KMS-11 (cell line): ENCODE measurements around the gene GALNT2.

ENCODE experiments used
- H2AFZ ChIP-seq: fragments of 200-600 bp; sonication (generic); 2 replicates; pipeline ENCODE4 v1.6.1; 2016; ENCODE audit warnings: antibody characterized with exemption, mixed run types, low read depth
- H3K27ac ChIP-seq: fragments of 200-600 bp; sonication (generic); 2 replicates; pipeline ENCODE4 v1.6.1; 2016; ENCODE audit warnings: mild to moderate bottlenecking, mixed run types
- H3K27me3 ChIP-seq: fragments of 200-600 bp; sonication (generic); 2 replicates; pipeline ENCODE4 v1.6.1; 2017; ENCODE audit warnings: mild to moderate bottlenecking, low read depth, mixed run types, moderate library complexity; ENCODE audit not compliant: insufficient read depth
- H3K36me3 ChIP-seq: fragments of 200-600 bp; sonication (generic); 2 replicates; pipeline ENCODE4 v1.6.1; 2017; ENCODE audit warnings: mild to moderate bottlenecking, mixed run types; ENCODE audit not compliant: insufficient read depth
- H3K4me1 ChIP-seq: fragments of 200-600 bp; sonication (generic); 2 replicates; pipeline ENCODE4 v1.6.1; 2016; ENCODE audit warnings: mild to moderate bottlenecking, low read depth, mixed run types; ENCODE audit not compliant: poor library complexity, severe bottlenecking
- H3K4me2 ChIP-seq: fragments of 200-600 bp; sonication (generic); 2 replicates; pipeline ENCODE4 v1.7.0; 2016; ENCODE audit warnings: mild to moderate bottlenecking, mixed run types
- H3K4me3 ChIP-seq: fragments of 200-600 bp; sonication (generic); IDR thresholded peaks from 2 replicates; pipeline ENCODE4 v1.6.1; 2017; ENCODE audit warnings: low read depth, low read length, mixed read lengths; ENCODE audit not compliant: insufficient read depth
- H3K79me2 ChIP-seq: fragments of 200-600 bp; sonication (generic); 2 replicates; pipeline ENCODE4 v1.6.1; 2016; ENCODE audit warnings: low read depth, mixed run types; ENCODE audit not compliant: insufficient read depth
- H3K9ac ChIP-seq: fragments of 200-600 bp; sonication (generic); 2 replicates; pipeline ENCODE4 v1.6.1; 2016; ENCODE audit warnings: mild to moderate bottlenecking, mixed run types
- H4K20me1 ChIP-seq: fragments of 200-600 bp; sonication (generic); 2 replicates; pipeline ENCODE4 v1.6.1; 2016; ENCODE audit warnings: mild to moderate bottlenecking, mixed run types; ENCODE audit not compliant: insufficient read depth
- CTCF ChIP-seq: fragments of 200-600 bp; sonication (generic); conservative IDR thresholded peaks from 2 replicates; pipeline ENCODE4 v1.6.1; 2017; ENCODE audit warnings: low read depth, mild to moderate bottlenecking, antibody characterized with exemption, low read length, moderate library complexity, mixed read lengths

The GALNT2 gene

GRCh38 chr1:230152999-230153398 lies 86.0 kb downstream of the GALNT2 start:
- Histone ChIP-seq H4K20me1 (peaks cover 8% of the 10 kb centered on the region; the same call in 1 of the 2 replicates), H3K4me3 (no peak overlapping the region), H3K79me2 (peaks cover 96% of the 10 kb centered on the region), H3K36me3 (no peaks in the 10 kb centered on the region), H3K27ac (no peak overlapping the region), H3K4me1 (peaks cover 48% of the 10 kb centered on the region), H2AFZ (no peak overlapping the region), H3K9ac (no peak overlapping the region), H3K4me2 (no peak overlapping the region; the same call in 1 of the 2 replicates), H3K27me3 (no peaks in the 10 kb centered on the region)
- no peak for TF ChIP-seq CTCF

- no peak overlapping the region for H3K9ac ChIP-seq
- no peaks in the 10 kb centered on the region for H3K27me3 ChIP-seq
- H4K20me1 ChIP-seq: peaks cover 8% of the 10 kb centered on the region; the same call in 1 of the 2 replicates
- H3K79me2 ChIP-seq: peaks cover 96% of the 10 kb centered on the region
- H3K36me3 ChIP-seq: no peaks in the 10 kb centered on the region
- peaks cover 56% of the 10 kb centered on the region for H3K4me1 ChIP-seq
- no peak overlapping the region; the same call in 1 of the 2 replicates for H3K4me2 ChIP-seq
- H2AFZ ChIP-seq: no peak overlapping the region
- no peak for TF ChIP-seq CTCF
- H3K4me3 ChIP-seq: no peak overlapping the region
- H3K27ac ChIP-seq: no peak overlapping the region
These were observed 86.7 kb downstream of the GALNT2 start for GRCh38 chr1:230153641-230154296.

GRCh38 chr1:230155021-230155420 lies 88.0 kb downstream of the GALNT2 start:
- no peak overlapping the region for H3K4me3 ChIP-seq
- no peak overlapping the region for H2AFZ ChIP-seq
- no peak overlapping the region for H3K27ac ChIP-seq
- H3K9ac ChIP-seq: no peak overlapping the region
- no peaks in the 10 kb centered on the region for H3K36me3 ChIP-seq
- no peaks in the 10 kb centered on the region for H3K27me3 ChIP-seq
- H3K4me2 ChIP-seq: no peak overlapping the region
- H3K4me1 ChIP-seq: peaks cover 68% of the 10 kb centered on the region
- no peak for TF ChIP-seq CTCF
- H4K20me1 ChIP-seq: peaks cover 8% of the 10 kb centered on the region; the same call in 1 of the 2 replicates
- peaks cover 95% of the 10 kb centered on the region for H3K79me2 ChIP-seq

- Histone ChIP-seq H3K4me2 (no peak overlapping the region), H3K27me3 (no peaks in the 10 kb centered on the region), H4K20me1 (peaks cover 8% of the 10 kb centered on the region; the same call in 1 of the 2 replicates), H3K36me3 (no peaks in the 10 kb centered on the region), H3K79me2 (peaks cover 95% of the 10 kb centered on the region), H3K4me3 (no peak overlapping the region), H3K27ac (no peak overlapping the region), H3K4me1 (peaks cover 79% of the 10 kb centered on the region), H2AFZ (no peak overlapping the region), H3K9ac (no peak overlapping the region)
- no peak for TF ChIP-seq CTCF
These were observed 89.0 kb downstream of the GALNT2 start for GRCh38 chr1:230156068-230156467.
